Heart right ventricle (tissue), 16 donors: ENCODE measurements around the gene GRIK2. TPM values are rescaled to one million over a fixed set of nuclear protein-coding genes. Genes with fewer than 3 reads are reported as not detected.

Experiments used
- ATAC-seq, 8 donors: fragments of 200-7000 bp; cut with Tn5 transposase; one replicate each; pipeline ENCODE4 v1.9.1; 2020; ENCODE audit warnings: mild to moderate bottlenecking in 8 of 8, moderate library complexity in 8 of 8, moderate number of reproducible peaks in 1 of 8
- DNase-seq, 2 donors: peaks; one replicate each; pipeline ENCODE4 v3.0.0-alpha.2; 2020
- H3K27ac ChIP-seq, 10 donors: fragments of 200-600 bp; sonication (generic) in 2 of 10; one replicate each; pipeline versions ENCODE4 v1.5.0 to v1.8.0; 2020 to 2022; ENCODE audit warnings: mild to moderate bottlenecking in 3 of 10
- H3K27me3 ChIP-seq, 7 donors: fragments of 200-600 bp; one replicate each; pipeline ENCODE4 v1.8.0; 2021 to 2022; ENCODE audit warnings: mild to moderate bottlenecking in 2 of 7
- H3K36me3 ChIP-seq, 9 donors: fragments of 200-600 bp; sonication (generic) in 1 of 9; one replicate each; pipeline versions ENCODE4 v1.5.0 to v1.8.0; 2020 to 2022; ENCODE audit warnings: mild to moderate bottlenecking in 2 of 9
- H3K4me1 ChIP-seq, 9 donors: fragments of 200-600 bp; sonication (generic) in 1 of 9; one replicate each; pipeline versions ENCODE4 v1.5.0 to v1.8.0; 2020 to 2022; ENCODE audit warnings: mild to moderate bottlenecking in 4 of 9
- H3K4me3 ChIP-seq, 10 donors: fragments of 200-600 bp; sonication (generic) in 2 of 10; one replicate each; pipeline versions ENCODE4 v1.5.0 to v1.8.0; 2020 to 2022; ENCODE audit warnings: mild to moderate bottlenecking in 7 of 10, moderate library complexity in 2 of 10
- H3K9me3 ChIP-seq, 11 donors: fragments of 200-600 bp in 10 of 11; sonication (generic) in 2 of 11; one replicate each; pipeline versions ENCODE4 v1.5.0 to v1.8.0; 2013 to 2022; ENCODE audit warnings: mild to moderate bottlenecking in 2 of 11, control low read depth in 1 of 11, moderate library complexity in 1 of 11
- WGBS, 2 donors: extraction: QIAGEN DNeasy Blood & Tissue Kit; methylation state at CpG; one replicate each; pipeline ENCODE4 v1.1.7; 2013; ENCODE audit warnings: inconsistent platforms in 1 of 2; 5-methylcytosine and 5-hydroxymethylcytosine counted together
- intact Hi-C, 10 donors: fragments of 100-400 bp; cut with DNase I; formaldehyde crosslinking; loops; one replicate each; pipeline versions ENCODE4 v1.11.1 to v1.14.2; 2022
- polyA plus RNA-seq, 2 donors: library from polyadenylated mRNA; stranded (reverse); fragments of 200-250 nt; gene quantifications; one replicate each; pipeline ENCODE4 v1.2.3, GENCODE V29; 2013
- total RNA-seq, 10 donors: library from RNA; stranded (reverse); fragmentation: NEBNext Ultra II Directional in 3 of 10; extraction: Animal tissue kit (Norgen Biotek cat#: 25700) in 3 of 10; gene quantifications; one replicate each; pipeline versions ENCODE4 v1.2.1 to v1.2.4, GENCODE V29; 2021 to 2023
- TF ChIP-seq, protein P1 (sequence below), 9 donors: fragments of 200-600 bp; sonication (generic) in 2 of 9; IDR thresholded peaks; one replicate each; pipeline versions ENCODE4 v1.5.0 to v1.8.0; 2021 to 2022; ENCODE audit warnings: antibody characterized with exemption in 9 of 9, mild to moderate bottlenecking in 5 of 9, moderate library complexity in 1 of 9
- donor health status: Arrhythmogenic right ventricular cardiomyopathy.
- donor health status: ischemic (EF 13 %, LVEDD 7.1; RV severe dilation, severe dysfunction).
- donor health status: healthy with polysubstance abuse.
- donor health status: DM: no; HTN: yes; CAD: no.
- donor health status: DM: no; HTN: no; CAD: no.
- donor health status: ischemic (EF 25% LVEDD 6.9; RV normal size, moderate dysfunction).
- donor health status: ischemic (EF 25% LVEDD 5.7; RV mildly dilated, moderate dysfunction).
- donor health status: healthy.
- donor health status: DM: yes; HTN: yes; CAD: no.
- donor health status: Ischemic cardiomyopathy.
- donor health status: ischemic (EF 35%, LVEDD 5.7; RV mildly dilated, moderate dysfunction).
- donor health status: nonischemic (EF 11% LVEDD 7.7; RV severe dilation, severe dysfunction).
- donor health status: DM: yes; HTN: yes; CAD: no.
- donor health status: PGD.
- donor health status: ischemic (EF 29% LVEDD 5.4; RV normal size, mild dysfunction).
- donor health status: nonischemic (EF 23%, LVEDD 6.1; RV moderate dilation, normal function).

Gene GRIK2
- total and polyA plus RNA-seq, 12 donors = 0.13 to 7.0 (median 2.5) TPM

GRCh38 chr6:101741474-101742171, 348.1 kb downstream of the GRIK2 start:
- 42 to 50% methylated on average over 2 of the region's 2 CpGs for WGBS, 2 donors
- no peak for DNase-seq
- intact Hi-C loops = no loop called here
- Histone ChIP-seq H3K27me3 (no peaks in the 10 kb centered on the region), H3K36me3 (no peaks in the 10 kb centered on the region), H3K4me1 (peaks cover 0 to 8% (median 3%) of the 10 kb centered on the region in 9 donors), H3K4me3 (no peak overlapping the region), H3K27ac (no peak overlapping the region), H3K9me3 (peaks cover 0 to 5% (median 0%) of the 10 kb centered on the region in 11 donors)
- ATAC-seq = peak in 4 of 8 donors; percentile 29 to 79 (median 58)
- TF ChIP-seq, protein P1, sequence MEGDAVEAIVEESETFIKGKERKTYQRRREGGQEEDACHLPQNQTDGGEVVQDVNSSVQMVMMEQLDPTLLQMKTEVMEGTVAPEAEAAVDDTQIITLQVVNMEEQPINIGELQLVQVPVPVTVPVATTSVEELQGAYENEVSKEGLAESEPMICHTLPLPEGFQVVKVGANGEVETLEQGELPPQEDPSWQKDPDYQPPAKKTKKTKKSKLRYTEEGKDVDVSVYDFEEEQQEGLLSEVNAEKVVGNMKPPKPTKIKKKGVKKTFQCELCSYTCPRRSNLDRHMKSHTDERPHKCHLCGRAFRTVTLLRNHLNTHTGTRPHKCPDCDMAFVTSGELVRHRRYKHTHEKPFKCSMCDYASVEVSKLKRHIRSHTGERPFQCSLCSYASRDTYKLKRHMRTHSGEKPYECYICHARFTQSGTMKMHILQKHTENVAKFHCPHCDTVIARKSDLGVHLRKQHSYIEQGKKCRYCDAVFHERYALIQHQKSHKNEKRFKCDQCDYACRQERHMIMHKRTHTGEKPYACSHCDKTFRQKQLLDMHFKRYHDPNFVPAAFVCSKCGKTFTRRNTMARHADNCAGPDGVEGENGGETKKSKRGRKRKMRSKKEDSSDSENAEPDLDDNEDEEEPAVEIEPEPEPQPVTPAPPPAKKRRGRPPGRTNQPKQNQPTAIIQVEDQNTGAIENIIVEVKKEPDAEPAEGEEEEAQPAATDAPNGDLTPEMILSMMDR (IDR thresholded peaks at IDR 0.05) = no peak

- no peaks in the 10 kb centered on the region for H3K27me3 ChIP-seq
- peak in 7 of 8 donors; percentile 64 to 96 (median 86) for ATAC-seq
- H3K27ac ChIP-seq = peak overlapping the region in 2 of 10 donors; percentile 5 to 43
- peaks cover 0 to 14% (median 0%) of the 10 kb centered on the region in 9 donors for H3K4me1 ChIP-seq
- H3K9me3 ChIP-seq = no peaks in the 10 kb centered on the region
- TF ChIP-seq, protein P1 (IDR thresholded peaks at IDR 0.05) = no peak
- H3K36me3 ChIP-seq = no peaks in the 10 kb centered on the region
- DNase-seq = peak in 1 of 2 donors; percentile 7
- intact Hi-C loops = no loop called here
- H3K4me3 ChIP-seq = no peak overlapping the region
Measured at GRCh38 chr6:101747160-101747559, 353.7 kb downstream of the GRIK2 start.

DNA sequence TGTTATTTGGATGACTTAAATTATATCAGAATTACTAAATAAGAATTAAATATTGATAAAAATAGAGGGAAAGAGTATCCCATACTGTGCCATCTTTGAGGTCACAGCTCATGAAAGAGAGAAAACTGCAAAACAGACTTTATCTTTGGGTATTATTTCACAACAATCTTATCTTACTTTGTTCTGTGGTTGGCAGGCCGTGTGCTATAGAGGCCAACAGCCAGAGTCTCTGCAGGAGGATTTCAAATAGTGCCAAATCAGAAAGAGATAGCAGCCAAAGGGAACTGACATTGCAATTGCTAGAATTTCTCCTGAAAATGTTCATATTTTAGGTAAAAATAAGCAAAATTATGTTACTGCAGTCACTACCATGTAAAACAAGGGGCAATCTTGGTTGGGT, 354.2 kb downstream of the GRIK2 start:
- WGBS, 2 donors = 20 to 22% methylated on average over 1 of the region's 1 CpG
- Histone ChIP-seq H3K4me1 (peaks cover 0 to 13% (median 0%) of the 10 kb centered on the region in 9 donors), H3K27ac (peak overlapping the region in 3 of 10 donors; percentile 5 to 43 (median 20)), H3K9me3 (no peaks in the 10 kb centered on the region), H3K4me3 (no peak overlapping the region), H3K27me3 (no peaks in the 10 kb centered on the region), H3K36me3 (no peaks in the 10 kb centered on the region)
- TF ChIP-seq, protein P1 (IDR thresholded peaks at IDR 0.05) = no peak
- intact Hi-C loops = no loop called here
- ATAC-seq (peak in 5 of 8 donors; percentile 59 to 89 (median 79)), DNase-seq (peak in 1 of 2 donors; percentile 13)

GRCh38 chr6:101755931-101756330, 362.4 kb downstream of the GRIK2 start:
- Histone ChIP-seq H3K9me3 (no peaks in the 10 kb centered on the region), H3K27ac (no peak overlapping the region), H3K36me3 (no peaks in the 10 kb centered on the region), H3K27me3 (no peaks in the 10 kb centered on the region), H3K4me1 (peaks cover 0 to 3% (median 0%) of the 10 kb centered on the region in 9 donors), H3K4me3 (no peak overlapping the region)
- ATAC-seq (no peak), DNase-seq (no peak)
- intact Hi-C loops = no loop called here
- 81 to 93% methylated on average over 1 of the region's 1 CpG for WGBS, 2 donors
- TF ChIP-seq, protein P1 (IDR thresholded peaks at IDR 0.05) = no peak
